Chondrocyte (in vitro differentiated cells): ENCODE data around the gene RGS7. TPM values are rescaled to one million over a fixed set of nuclear protein-coding genes. Genes with fewer than 3 reads are reported as not detected.

Experiments used
- DNase-seq: peaks from one replicate; pipeline ENCODE4 v3.0.0; 2021; ENCODE audit warnings: mixed read lengths, low spot score
- H3K27ac Mint-ChIP-seq: one replicate; pipeline ENCODE4 v1.8.0; 2021; ENCODE audit warnings: mild to moderate bottlenecking, moderate library complexity, mixed read lengths; ENCODE audit not compliant: unreplicated experiment
- H3K27me3 Mint-ChIP-seq: 2 replicates; pipeline ENCODE4 v1.8.0; 2021; ENCODE audit warnings: low read depth, mixed read lengths
- H3K36me3 Mint-ChIP-seq: 2 replicates; pipeline ENCODE4 v1.8.0; 2021; ENCODE audit warnings: low read depth, mixed read lengths
- H3K4me1 Mint-ChIP-seq: 2 replicates; pipeline ENCODE4 v1.8.0; 2021; ENCODE audit warnings: low read depth, mild to moderate bottlenecking, mixed read lengths
- H3K4me3 Mint-ChIP-seq: one replicate; pipeline ENCODE4 v1.8.0; 2021; ENCODE audit warnings: mild to moderate bottlenecking, moderate library complexity, mixed read lengths; ENCODE audit not compliant: unreplicated experiment
- H3K9me3 Mint-ChIP-seq: 2 replicates; pipeline ENCODE4 v1.8.0; 2021; ENCODE audit warnings: low read depth, mixed read lengths
- total RNA-seq: library from RNA; stranded (reverse); gene quantifications from 3 replicates; pipeline ENCODE4 v1.2.1, GENCODE V29; 2021
- TF ChIP-seq, protein P1 (sequence below): fragments of 200-600 bp; sonication (generic); IDR thresholded peaks from 2 replicates; pipeline ENCODE4 v1.5.0; 2021; ENCODE audit warnings: antibody characterized with exemption, mild to moderate bottlenecking, moderate library complexity

The RGS7 gene
- total RNA-seq, 1 donor from 2014 or later: 3.9 TPM

DNA sequence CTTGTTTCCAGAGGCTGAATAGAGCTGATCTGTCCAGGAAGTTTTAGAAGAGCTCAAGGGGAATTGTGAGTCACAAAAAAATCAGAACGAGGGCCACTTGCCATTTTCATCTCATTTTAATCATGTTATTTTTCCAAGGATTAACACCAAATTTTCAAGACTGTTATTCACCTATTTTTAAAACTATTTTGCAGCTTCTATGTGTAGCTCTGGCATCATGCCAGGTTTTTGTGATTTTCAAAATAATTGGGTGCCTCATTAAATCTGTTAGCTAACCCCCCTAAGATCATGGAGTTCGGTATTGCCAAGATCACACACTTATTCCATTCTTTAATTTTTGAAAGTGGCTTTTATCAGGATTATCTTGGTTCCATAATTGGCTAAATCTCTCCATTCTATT lies 90.9 kb downstream of the RGS7 start:
- Mint-ChIP-seq H3K4me3 (no peak overlapping the region), H3K36me3 (no peaks in the 10 kb centered on the region), H3K27me3 (no peaks in the 10 kb centered on the region), H3K4me1 (peaks cover 7% of the 10 kb centered on the region), H3K9me3 (no peaks in the 10 kb centered on the region), H3K27ac (no peak overlapping the region)
- TF ChIP-seq, protein P1, sequence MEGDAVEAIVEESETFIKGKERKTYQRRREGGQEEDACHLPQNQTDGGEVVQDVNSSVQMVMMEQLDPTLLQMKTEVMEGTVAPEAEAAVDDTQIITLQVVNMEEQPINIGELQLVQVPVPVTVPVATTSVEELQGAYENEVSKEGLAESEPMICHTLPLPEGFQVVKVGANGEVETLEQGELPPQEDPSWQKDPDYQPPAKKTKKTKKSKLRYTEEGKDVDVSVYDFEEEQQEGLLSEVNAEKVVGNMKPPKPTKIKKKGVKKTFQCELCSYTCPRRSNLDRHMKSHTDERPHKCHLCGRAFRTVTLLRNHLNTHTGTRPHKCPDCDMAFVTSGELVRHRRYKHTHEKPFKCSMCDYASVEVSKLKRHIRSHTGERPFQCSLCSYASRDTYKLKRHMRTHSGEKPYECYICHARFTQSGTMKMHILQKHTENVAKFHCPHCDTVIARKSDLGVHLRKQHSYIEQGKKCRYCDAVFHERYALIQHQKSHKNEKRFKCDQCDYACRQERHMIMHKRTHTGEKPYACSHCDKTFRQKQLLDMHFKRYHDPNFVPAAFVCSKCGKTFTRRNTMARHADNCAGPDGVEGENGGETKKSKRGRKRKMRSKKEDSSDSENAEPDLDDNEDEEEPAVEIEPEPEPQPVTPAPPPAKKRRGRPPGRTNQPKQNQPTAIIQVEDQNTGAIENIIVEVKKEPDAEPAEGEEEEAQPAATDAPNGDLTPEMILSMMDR: no peak
- no peak for DNase-seq

DNA sequence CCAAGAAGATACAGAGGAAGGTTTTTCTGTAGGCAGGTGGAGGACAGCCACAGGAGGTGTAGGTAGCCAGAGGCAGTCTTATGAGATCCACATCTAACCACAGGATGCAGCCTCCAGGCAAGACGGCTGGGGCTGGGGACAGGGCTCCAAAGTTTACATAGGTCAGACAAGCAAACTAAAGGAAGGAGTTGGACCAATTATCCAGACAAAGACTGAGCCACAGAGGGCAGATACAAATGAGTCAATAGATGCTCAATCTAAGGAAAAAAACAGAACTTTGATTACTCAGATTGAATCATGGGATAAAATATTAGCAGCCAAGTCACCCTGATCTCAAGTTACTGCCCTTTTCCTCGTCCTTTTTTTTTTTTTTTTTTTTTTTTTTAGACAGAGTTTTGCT lies 91.6 kb downstream of the RGS7 start:
- Mint-ChIP-seq H3K27ac (no peak overlapping the region), H3K4me3 (no peak overlapping the region), H3K9me3 (no peaks in the 10 kb centered on the region), H3K36me3 (no peaks in the 10 kb centered on the region), H3K27me3 (no peaks in the 10 kb centered on the region), H3K4me1 (peaks cover 7% of the 10 kb centered on the region)
- DNase-seq: no peak
- TF ChIP-seq, protein P1: no peak

DNA sequence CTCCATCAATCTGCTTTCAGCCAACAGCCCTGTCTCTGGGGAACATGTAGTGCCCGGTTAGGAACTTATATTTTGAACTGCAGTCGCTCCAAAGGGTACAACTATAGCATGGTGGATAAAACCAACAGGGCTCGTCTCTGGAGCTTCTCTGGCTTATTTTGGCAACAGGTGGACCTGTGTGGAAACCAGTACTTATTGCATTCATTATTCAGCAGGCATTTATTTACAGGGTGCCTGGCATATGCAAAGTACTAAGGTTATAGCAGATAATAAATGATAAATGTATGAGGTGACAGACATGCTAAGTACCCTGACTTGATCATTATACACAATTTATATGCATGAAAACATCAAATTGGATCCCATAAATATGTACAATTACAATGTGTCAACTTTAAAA lies 93.7 kb downstream of the RGS7 start:
- H3K9me3 Mint-ChIP-seq: no peaks in the 10 kb centered on the region
- H3K27ac Mint-ChIP-seq: no peak overlapping the region
- no peaks in the 10 kb centered on the region for H3K36me3 Mint-ChIP-seq
- H3K4me3 Mint-ChIP-seq: no peak overlapping the region
- TF ChIP-seq, protein P1: no peak
- no peaks in the 10 kb centered on the region for H3K27me3 Mint-ChIP-seq
- peaks cover 7% of the 10 kb centered on the region for H3K4me1 Mint-ChIP-seq
- no peak for DNase-seq

DNA sequence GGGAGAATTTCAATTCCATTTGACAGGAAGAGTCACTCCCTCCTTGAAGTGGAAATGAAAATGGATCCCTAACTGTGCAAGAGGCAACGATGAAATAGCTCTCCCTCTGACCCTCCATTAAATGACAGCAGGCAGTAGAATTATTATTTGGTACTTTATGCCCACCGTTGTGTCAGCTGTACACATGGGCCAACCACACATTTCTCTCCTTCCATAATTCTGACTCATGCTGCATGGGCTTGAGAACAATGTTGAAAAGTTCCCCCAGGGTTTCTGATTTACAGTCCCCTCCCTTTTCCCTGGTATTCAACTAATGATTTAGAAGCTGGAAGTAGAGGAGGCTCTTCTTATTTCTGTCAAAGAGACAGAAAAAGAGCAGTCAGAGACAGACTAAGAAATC lies 103.5 kb downstream of the RGS7 start:
- Mint-ChIP-seq H3K36me3 (no peaks in the 10 kb centered on the region), H3K4me1 (peaks cover 15% of the 10 kb centered on the region), H3K4me3 (no peak overlapping the region), H3K27ac (peak overlapping the region; percentile 62), H3K9me3 (peaks cover 11% of the 10 kb centered on the region), H3K27me3 (no peaks in the 10 kb centered on the region)
- DNase-seq: no peak
- TF ChIP-seq, protein P1: no peak

DNA sequence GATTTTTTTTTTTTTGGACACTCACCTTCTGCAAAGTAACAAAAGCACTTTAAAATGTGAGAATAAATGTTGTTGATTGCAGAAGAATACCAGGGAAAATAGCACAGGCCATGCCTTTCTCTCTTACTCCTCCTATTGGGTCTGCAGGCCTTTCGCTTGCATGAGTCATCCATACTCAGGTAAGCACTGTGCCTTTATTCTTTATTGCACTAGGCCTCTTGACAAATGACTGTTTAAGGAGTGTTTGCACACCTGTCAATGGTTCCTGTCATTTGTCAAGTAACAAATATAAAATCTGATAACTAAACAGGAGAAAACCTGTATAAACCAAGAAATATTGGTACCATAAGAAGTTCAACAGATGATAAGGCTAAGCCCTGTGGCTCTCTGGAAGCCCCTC lies 106.5 kb downstream of the RGS7 start:
- no peak for DNase-seq
- H3K27ac Mint-ChIP-seq: no peak overlapping the region
- no peaks in the 10 kb centered on the region for H3K36me3 Mint-ChIP-seq
- H3K27me3 Mint-ChIP-seq: no peaks in the 10 kb centered on the region
- TF ChIP-seq, protein P1: no peak
- no peak overlapping the region for H3K4me3 Mint-ChIP-seq
- peaks cover 15% of the 10 kb centered on the region for H3K4me1 Mint-ChIP-seq
- peaks cover 16% of the 10 kb centered on the region for H3K9me3 Mint-ChIP-seq
